ENCODE data around the gene SBDS.

SBDS gene

GRCh38 chr7:66950311-66950710 is 45.1 kb downstream of the SBDS start:
- H3K27ac ChIP-seq = no peak overlapping the region
- TF ChIP-seq ZFX (IDR thresholded peaks at IDR 0.05) (no peak), CTCF (conservative IDR thresholded peaks at IDR 0.05) (no peak)

GRCh38 chr7:66948480-66949109 is 46.8 kb downstream of the SBDS start:
- H3K27ac ChIP-seq = no peak overlapping the region
- no peak for TF ChIP-seq ZFX (IDR thresholded peaks at IDR 0.05)
- TF ChIP-seq CTCF (conservative IDR thresholded peaks at IDR 0.05) = no peak

GRCh38 chr7:66946545-66946944 is 48.8 kb downstream of the SBDS start:
- H3K27ac ChIP-seq = no peak overlapping the region
- no peak for TF ChIP-seq ZFX (IDR thresholded peaks at IDR 0.05)
- TF ChIP-seq CTCF (conservative IDR thresholded peaks at IDR 0.05) = no peak

- no peak for TF ChIP-seq CTCF (conservative IDR thresholded peaks at IDR 0.05)
- TF ChIP-seq ZFX (IDR thresholded peaks at IDR 0.05) = no peak
- H3K27ac ChIP-seq = no peak overlapping the region
Measured at GRCh38 chr7:66939325-66939724, 56.1 kb downstream of the SBDS start.

GRCh38 chr7:66937940-66938339 is 57.4 kb downstream of the SBDS start:
- no peak overlapping the region for H3K27ac ChIP-seq
- no peak for TF ChIP-seq ZFX (IDR thresholded peaks at IDR 0.05)
- no peak for TF ChIP-seq CTCF (conservative IDR thresholded peaks at IDR 0.05)

All from C4-2B (cell line).